Measurements from ENCODE around the gene EPHB1. TPM values are rescaled to one million over a fixed set of nuclear protein-coding genes. Genes with fewer than 3 reads are reported as not detected.

EPHB1 gene
- polyA plus RNA-seq, 3 donors: 0.06 to 0.55 TPM; not detected in 1

- no peak overlapping the region for H3K4me3 ChIP-seq (replicated peaks in 1 of 3; ENCODE audit: low read depth in 2 of 3, low read length in 3 of 3)
- no peaks in the 10 kb centered on the region for H3K36me3 Mint-ChIP-seq
- no peak overlapping the region for H3K27ac Mint-ChIP-seq
- no peaks in the 10 kb centered on the region for H3K36me3 ChIP-seq (replicated peaks in 1 of 2; ENCODE audit: control insufficient read depth in 1 of 2, insufficient read depth in 2 of 2, low read length in 2 of 2)
- no peak overlapping the region for H3K4me3 Mint-ChIP-seq
- H3K79me2 ChIP-seq (ENCODE audit: insufficient read depth, low read length): no peaks in the 10 kb centered on the region
- no peak overlapping the region for H3K27ac ChIP-seq (ENCODE audit: low read depth in 1 of 2, low read length in 2 of 2)
- H3K4me1 ChIP-seq (ENCODE audit: control insufficient read depth in 1 of 2, insufficient read depth in 2 of 2, low read length in 2 of 2): no peaks in the 10 kb centered on the region
- DNase-seq: no peak
- no peak overlapping the region for H3K4me2 ChIP-seq (replicated peaks; ENCODE audit: extremely low read depth, low read length, poor library complexity, severe bottlenecking)
- no peaks in the 10 kb centered on the region for H3K27me3 ChIP-seq (ENCODE audit: control insufficient read depth in 2 of 2, insufficient read depth in 2 of 2, low read length in 2 of 2)
- H4K20me1 ChIP-seq (ENCODE audit: insufficient read depth, low read length): no peaks in the 10 kb centered on the region
- peaks cover 1 to 13% (median 4%) of the 10 kb centered on the region in 3 donors for H3K27me3 Mint-ChIP-seq (ENCODE audit: low read depth in 3 of 3)
- H3K9me3 ChIP-seq (replicated peaks in 1 of 2; ENCODE audit: control insufficient read depth in 1 of 2, insufficient read depth in 1 of 2, low read length in 2 of 2): no peaks in the 10 kb centered on the region
- 86% methylated on average over 2 of the region's 3 CpGs for WGBS (ENCODE audit: insufficient coverage)
- no peak for TF ChIP-seq CTCF (IDR thresholded peaks at IDR 0.05)
- peaks cover 0 to 2% (median 0%) of the 10 kb centered on the region in 7 donors for H3K9me3 Mint-ChIP-seq
- no peak overlapping the region for H3K9ac ChIP-seq (ENCODE audit: insufficient read depth, low read length, poor library complexity, severe bottlenecking)
- H2AFZ ChIP-seq (ENCODE audit: insufficient read depth, low read depth, low read length, poor library complexity, severe bottlenecking): no peak overlapping the region
- intact Hi-C loops (cut with micrococcal nuclease): no loop called here
- H3K4me1 Mint-ChIP-seq: no peaks in the 10 kb centered on the region
These were observed 34.7 kb downstream of the EPHB1 start for GRCh38 chr3:134829721-134830120.

- peaks cover 5 to 10% (median 5%) of the 10 kb centered on the region in 3 donors for H3K27me3 Mint-ChIP-seq (ENCODE audit: low read depth in 3 of 3)
- no peaks in the 10 kb centered on the region for H3K36me3 Mint-ChIP-seq
- Histone ChIP-seq H3K79me2 (ENCODE audit: insufficient read depth, low read length) (no peaks in the 10 kb centered on the region), H3K4me3 (replicated peaks in 1 of 3; ENCODE audit: low read depth in 2 of 3, low read length in 3 of 3) (no peak overlapping the region), H2AFZ (ENCODE audit: insufficient read depth, low read depth, low read length, poor library complexity, severe bottlenecking) (no peak overlapping the region), H4K20me1 (ENCODE audit: insufficient read depth, low read length) (no peaks in the 10 kb centered on the region), H3K4me1 (ENCODE audit: control insufficient read depth in 1 of 2, insufficient read depth in 2 of 2, low read length in 2 of 2) (no peaks in the 10 kb centered on the region), H3K27me3 (ENCODE audit: control insufficient read depth in 2 of 2, insufficient read depth in 2 of 2, low read length in 2 of 2) (no peaks in the 10 kb centered on the region), H3K27ac (ENCODE audit: low read depth in 1 of 2, low read length in 2 of 2) (no peak overlapping the region), H3K36me3 (replicated peaks in 1 of 2; ENCODE audit: control insufficient read depth in 1 of 2, insufficient read depth in 2 of 2, low read length in 2 of 2) (no peaks in the 10 kb centered on the region), H3K9ac (ENCODE audit: insufficient read depth, low read length, poor library complexity, severe bottlenecking) (no peak overlapping the region), H3K9me3 (replicated peaks in 1 of 2; ENCODE audit: control insufficient read depth in 1 of 2, insufficient read depth in 1 of 2, low read length in 2 of 2) (no peaks in the 10 kb centered on the region), H3K4me2 (replicated peaks; ENCODE audit: extremely low read depth, low read length, poor library complexity, severe bottlenecking) (no peak overlapping the region)
- no peak for DNase-seq
- peaks cover 0 to 2% (median 0%) of the 10 kb centered on the region in 7 donors for H3K9me3 Mint-ChIP-seq
- H3K4me1 Mint-ChIP-seq: no peaks in the 10 kb centered on the region
- H3K4me3 Mint-ChIP-seq: no peak overlapping the region
- intact Hi-C loops (cut with micrococcal nuclease): no loop called here
- no peak for TF ChIP-seq CTCF (IDR thresholded peaks at IDR 0.05)
- H3K27ac Mint-ChIP-seq: no peak overlapping the region
- WGBS (ENCODE audit: insufficient coverage): no CpG with 5 or more reads among the region's 4 CpGs
These were observed 37.5 kb downstream of the EPHB1 start for GRCh38 chr3:134832585-134832984.
